GM15510 (cell line): Measurements from ENCODE around the gene ABCC3.

Experiments
- POLR2A ChIP-seq: IDR thresholded peaks from 3 replicates; pipeline ENCODE4 v1.6.1; 2011; ENCODE audit warnings: borderline replicate concordance; ENCODE audit not compliant: insufficient read length; ENCODE audit errors: extremely low read depth

Gene ABCC3

GRCh38 chr17:50638966-50639713 is 4.5 kb downstream of the ABCC3 start:
- no peak for TF ChIP-seq POLR2A

- no peak for TF ChIP-seq POLR2A
Measured at GRCh38 chr17:50640686-50641351, 6.1 kb downstream of the ABCC3 start.

GRCh38 chr17:50641357-50641756 is 6.7 kb downstream of the ABCC3 start:
- TF ChIP-seq POLR2A, result no peak

GRCh38 chr17:50642071-50642721 is 7.5 kb downstream of the ABCC3 start:
- TF ChIP-seq POLR2A, result no peak

DNA sequence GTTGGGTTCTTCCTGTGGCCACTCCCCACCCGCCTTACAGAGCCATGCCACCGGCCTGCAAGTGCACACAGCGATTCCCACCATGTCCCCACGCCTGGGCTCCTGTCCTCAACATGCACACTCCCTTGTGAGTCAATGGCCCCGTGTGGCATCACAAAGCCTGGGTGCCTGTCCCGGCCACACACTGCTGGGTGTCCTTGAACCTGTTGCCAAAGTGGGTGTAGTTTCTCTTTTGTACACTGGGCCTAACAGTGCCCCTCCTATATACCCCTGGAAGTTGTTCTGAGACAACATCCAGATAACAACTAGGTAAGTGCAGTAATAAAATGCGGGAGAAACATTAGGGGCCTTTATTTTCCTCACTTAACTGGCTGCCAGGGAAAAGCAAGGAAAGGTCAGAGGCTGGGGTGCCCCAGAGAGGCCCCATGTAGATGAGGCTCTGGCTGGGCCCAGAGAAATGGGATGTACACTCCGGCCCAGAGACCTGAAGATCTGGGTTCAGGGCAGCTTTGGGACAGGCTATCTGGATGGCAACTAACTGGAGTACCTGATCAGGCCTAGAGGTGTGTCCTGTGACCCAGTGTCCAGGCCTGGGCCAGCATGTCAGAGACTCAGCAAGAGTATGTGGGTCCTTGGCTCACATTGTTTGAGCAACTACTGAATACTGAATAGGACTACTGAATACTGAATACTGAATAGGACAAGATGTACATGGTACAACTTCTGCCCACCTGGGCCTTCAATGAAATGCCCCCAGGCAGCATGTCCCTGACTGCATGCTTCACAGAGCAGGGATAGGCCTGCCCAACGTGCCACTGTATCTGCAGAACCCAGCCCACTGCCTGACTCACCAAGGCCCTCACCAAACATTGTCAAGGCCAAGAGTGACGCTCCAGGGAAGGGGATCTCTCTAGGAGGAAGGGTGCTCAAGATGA is 8.3 kb downstream of the ABCC3 start:
- TF ChIP-seq POLR2A, result no peak

DNA sequence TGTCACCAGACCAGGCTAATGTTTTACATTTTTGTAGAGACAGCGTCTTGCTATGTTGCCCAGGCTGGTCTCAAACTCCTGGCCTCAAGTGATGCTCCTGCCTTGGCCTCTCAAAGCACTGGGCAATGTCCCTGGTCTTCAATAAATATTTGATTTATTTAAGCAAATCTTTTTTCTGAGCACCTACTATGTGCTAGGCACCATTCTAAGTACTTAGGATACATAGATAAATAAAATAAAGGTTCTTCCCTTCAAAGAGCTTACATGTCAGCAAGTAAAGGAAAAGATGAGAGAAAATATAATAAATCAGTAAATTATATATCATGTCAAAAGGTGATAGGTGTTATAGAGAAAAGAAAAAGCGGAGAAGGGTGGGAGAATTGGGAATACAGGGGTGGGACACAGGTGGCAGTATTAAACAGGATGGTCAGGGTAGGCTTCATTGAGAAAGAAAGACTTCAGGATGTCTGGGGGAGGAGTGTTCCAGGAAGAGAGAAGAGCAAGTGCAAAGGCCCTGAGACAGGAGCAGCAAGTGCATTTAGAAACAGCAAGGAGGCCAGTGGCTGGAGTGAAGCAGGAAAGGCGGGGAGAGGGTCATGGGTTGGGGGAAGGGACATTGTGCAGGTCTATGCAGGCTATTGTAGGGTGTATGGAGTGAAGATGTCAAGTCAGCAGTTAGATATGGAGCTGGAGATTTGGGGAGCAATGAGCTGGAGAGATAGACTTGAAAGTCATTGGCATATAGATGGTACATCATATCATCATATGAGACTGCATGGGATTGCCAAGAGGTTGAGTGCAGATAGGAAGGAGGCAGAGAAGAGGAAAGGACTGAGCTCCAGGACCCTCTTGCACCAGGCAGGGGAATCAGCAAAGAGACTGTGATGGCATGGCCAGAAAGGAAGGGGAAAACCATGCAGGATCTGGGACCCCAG is 11.3 kb downstream of the ABCC3 start:
- no peak for TF ChIP-seq POLR2A

DNA sequence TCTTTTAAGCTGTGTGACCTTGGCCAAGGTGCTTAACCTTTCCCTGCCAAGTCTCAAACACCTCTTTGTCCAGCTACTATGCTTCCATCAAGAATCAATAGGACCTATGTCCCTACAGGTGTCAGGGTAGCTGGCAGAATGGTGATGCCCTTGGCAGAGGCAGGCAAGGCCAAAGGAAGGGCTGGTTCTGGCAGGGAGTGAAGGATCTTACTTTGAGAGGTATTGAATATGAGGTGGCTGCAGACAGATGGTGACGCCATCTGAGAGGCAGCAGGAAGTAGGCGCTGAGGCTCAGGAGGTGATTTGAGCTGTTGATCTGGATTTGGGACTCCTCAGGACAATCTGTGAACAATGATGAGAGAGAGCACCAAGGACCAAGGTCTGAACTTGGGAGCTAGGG is 12.5 kb downstream of the ABCC3 start:
- TF ChIP-seq POLR2A, result no peak

DNA sequence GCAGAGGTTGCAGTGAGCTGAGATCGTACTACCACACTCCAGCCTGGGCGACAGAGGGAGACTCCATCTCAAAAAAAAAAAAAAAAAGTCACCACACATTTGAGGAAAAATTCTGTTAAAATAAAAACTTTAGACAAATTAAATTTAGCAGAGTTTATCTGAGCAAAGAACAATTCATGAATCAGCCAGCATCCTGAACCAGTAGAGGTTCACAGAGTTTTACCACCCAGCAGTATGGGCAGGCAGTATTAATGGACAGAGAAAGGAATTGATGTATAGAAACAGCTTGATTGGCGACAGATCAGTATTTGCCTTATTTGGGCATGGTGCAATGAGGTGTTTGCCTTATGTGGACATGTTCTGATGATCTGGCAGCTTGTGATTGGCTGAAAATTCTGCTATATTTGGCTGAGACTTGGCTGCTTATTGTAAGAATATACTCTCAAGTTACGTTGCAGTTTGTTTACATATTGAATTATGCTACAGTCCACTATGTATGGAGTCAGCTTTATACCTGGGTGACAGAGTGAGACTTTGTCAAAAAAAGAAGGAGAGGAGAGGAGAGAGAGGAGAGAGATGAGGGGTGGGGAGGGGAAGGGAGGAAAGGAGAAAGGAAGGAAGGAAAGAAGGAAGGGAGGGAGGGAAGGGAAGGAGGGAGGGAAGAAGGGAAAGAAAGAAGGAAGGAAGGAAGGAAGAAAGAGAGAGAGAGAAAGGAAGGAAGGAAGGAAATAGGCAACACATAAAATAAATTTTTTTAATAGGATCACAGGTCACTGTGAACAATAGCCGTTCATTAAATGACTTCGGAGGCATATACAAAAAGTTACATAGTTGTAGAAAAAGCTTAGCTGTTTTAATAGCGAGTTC is 14.6 kb downstream of the ABCC3 start:
- no peak for TF ChIP-seq POLR2A

GRCh38 chr17:50651661-50652060 is 17.0 kb downstream of the ABCC3 start:
- no peak for TF ChIP-seq POLR2A

GRCh38 chr17:50653738-50654137 is 19.1 kb downstream of the ABCC3 start:
- no peak for TF ChIP-seq POLR2A

GRCh38 chr17:50656509-50656908 is 21.8 kb downstream of the ABCC3 start:
- no peak for TF ChIP-seq POLR2A

GRCh38 chr17:50657054-50657453 is 22.4 kb downstream of the ABCC3 start:
- no peak for TF ChIP-seq POLR2A

DNA sequence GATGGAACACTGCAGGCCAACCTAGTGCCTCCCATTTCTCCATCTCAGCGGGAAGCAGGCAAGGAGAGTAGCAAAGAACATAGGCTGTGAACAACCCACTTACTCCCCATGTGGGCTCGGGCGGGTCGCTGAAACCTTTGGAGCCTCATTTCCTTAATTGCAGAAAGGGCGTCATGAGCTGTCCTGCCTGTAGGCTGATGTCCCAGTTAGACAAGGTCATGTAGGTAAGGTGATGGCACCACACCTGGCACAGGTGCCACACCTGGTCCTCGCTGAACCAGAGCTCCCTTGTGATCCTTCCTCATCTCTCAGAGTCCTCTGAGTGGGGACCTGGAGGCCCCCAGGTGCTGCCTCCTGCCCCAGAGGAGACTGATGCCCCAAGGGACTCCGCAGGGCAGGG is 22.9 kb downstream of the ABCC3 start:
- TF ChIP-seq POLR2A, result no peak
